ENCODE measurements around the gene CCL26.

- TF ChIP-seq POLR2A (IDR thresholded peaks at IDR 0.05) (no peak), CTCF (IDR thresholded peaks at IDR 0.05 in 8 of 11, conservative IDR thresholded peaks at IDR 0.05 in 3 of 11) (no peak), POLR2AphosphoS5 (IDR thresholded peaks at IDR 0.05) (no peak)
Observed at GRCh38 chr7:75804004-75804403, 32.0 kb upstream of the CCL26 start.
